ENCODE measurements around the gene COL19A1. TPM values are rescaled to one million over a fixed set of nuclear protein-coding genes. Genes with fewer than 3 reads are reported as not detected.

Gene COL19A1
- total RNA-seq, 1 donor from 2014 or later: not detected

- no peak for DNase-seq (ENCODE audit: extremely low read depth, low read depth, low spot score)
Observed at GRCh38 chr6:70198785-70199184, 332.4 kb downstream of the COL19A1 start.

- DNase-seq (ENCODE audit: extremely low read depth, low read depth, low spot score): no peak
Observed at GRCh38 chr6:70208235-70208790, 342.0 kb downstream of the COL19A1 start.

GRCh38 chr6:70210462-70210861 is 344.1 kb downstream of the COL19A1 start:
- no peak for DNase-seq (ENCODE audit: extremely low read depth, low read depth, low spot score)

- DNase-seq (ENCODE audit: extremely low read depth, low read depth, low spot score): no peak
Observed at GRCh38 chr6:70215460-70216108, 349.2 kb downstream of the COL19A1 start.

- no peak for DNase-seq (ENCODE audit: extremely low read depth, low read depth, low spot score)
Observed at GRCh38 chr6:70216767-70217166, 350.4 kb downstream of the COL19A1 start.

GRCh38 chr6:70219943-70220613 is 353.7 kb downstream of the COL19A1 start:
- DNase-seq (ENCODE audit: extremely low read depth, low read depth, low spot score): no peak

GRCh38 chr6:70221025-70221714 is 354.8 kb downstream of the COL19A1 start:
- DNase-seq (ENCODE audit: extremely low read depth, low read depth, low spot score): no peak

GRCh38 chr6:70221715-70222438 is 355.5 kb downstream of the COL19A1 start:
- DNase-seq (ENCODE audit: extremely low read depth, low read depth, low spot score): no peak

- DNase-seq (ENCODE audit: extremely low read depth, low read depth, low spot score): no peak
Observed at GRCh38 chr6:70222439-70222749, 356.0 kb downstream of the COL19A1 start.

GRCh38 chr6:70225055-70225454 is 358.7 kb downstream of the COL19A1 start:
- DNase-seq (ENCODE audit: extremely low read depth, low read depth, low spot score): no peak

GRCh38 chr6:70231311-70231710 is 365.0 kb downstream of the COL19A1 start:
- DNase-seq (ENCODE audit: extremely low read depth, low read depth, low spot score): no peak

- DNase-seq (ENCODE audit: extremely low read depth, low read depth, low spot score): no peak
Observed at GRCh38 chr6:70234561-70235236, 368.3 kb downstream of the COL19A1 start.

- no peak for DNase-seq (ENCODE audit: extremely low read depth, low read depth, low spot score)
Observed at GRCh38 chr6:70236343-70236742, 370.0 kb downstream of the COL19A1 start.

- no peak for DNase-seq (ENCODE audit: extremely low read depth, low read depth, low spot score)
Observed at GRCh38 chr6:70241031-70241430, 374.7 kb downstream of the COL19A1 start.

GRCh38 chr6:70241991-70242420 is 375.6 kb downstream of the COL19A1 start:
- DNase-seq (ENCODE audit: extremely low read depth, low read depth, low spot score): no peak

GRCh38 chr6:70246118-70246517 is 379.8 kb downstream of the COL19A1 start:
- DNase-seq (ENCODE audit: extremely low read depth, low read depth, low spot score): no peak

- DNase-seq (ENCODE audit: extremely low read depth, low read depth, low spot score): no peak
Observed at GRCh38 chr6:70252604-70253003, 386.2 kb downstream of the COL19A1 start.

GRCh38 chr6:70253923-70254322 is 387.6 kb downstream of the COL19A1 start:
- no peak for DNase-seq (ENCODE audit: extremely low read depth, low read depth, low spot score)

GRCh38 chr6:70254784-70255183 is 388.4 kb downstream of the COL19A1 start:
- no peak for DNase-seq (ENCODE audit: extremely low read depth, low read depth, low spot score)

GRCh38 chr6:70257768-70258273 is 391.5 kb downstream of the COL19A1 start:
- DNase-seq (ENCODE audit: extremely low read depth, low read depth, low spot score): no peak

Measured in glomerular endothelial cell (primary cell).